ENCODE results near the gene PLA2G4D. TPM values are rescaled to one million over a fixed set of nuclear protein-coding genes. Genes with fewer than 3 reads are reported as not detected.

Gene PLA2G4D
- polyA plus RNA-seq, 1 experiment: not detected

DNA sequence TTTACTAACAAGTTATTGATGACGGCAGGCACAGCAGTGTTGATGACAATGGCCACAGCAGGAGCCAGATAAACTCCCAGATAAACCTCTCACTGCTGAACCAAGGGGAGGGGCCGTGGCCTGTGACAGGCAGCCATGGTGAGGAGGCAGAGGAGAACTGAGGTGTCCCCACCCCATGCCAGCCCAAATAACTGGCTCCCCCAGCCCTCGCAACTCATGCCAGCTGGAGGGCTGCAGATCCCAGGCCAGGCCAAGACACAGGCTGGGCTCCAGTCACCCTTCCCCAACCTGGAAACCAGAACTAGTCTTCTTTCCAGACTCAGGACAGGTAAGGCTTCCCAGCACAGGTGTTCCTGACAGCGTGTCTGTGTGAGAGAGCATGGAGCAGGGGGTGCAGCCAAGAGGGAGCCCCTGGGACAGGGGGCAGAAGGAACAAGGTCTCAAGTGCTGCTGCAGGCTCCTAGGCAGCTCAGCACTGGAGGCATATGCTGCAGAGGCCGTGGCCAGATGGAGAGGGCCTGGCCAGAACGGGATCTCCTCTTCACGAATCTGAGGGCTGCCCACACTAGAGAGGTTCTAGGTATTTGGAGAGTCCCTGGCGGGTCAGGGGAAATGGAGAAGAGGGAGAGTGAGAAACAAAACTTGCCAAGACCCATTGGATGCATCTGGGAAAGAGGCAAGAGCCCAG, 46.2 kb upstream of the PLA2G4D start:
- Histone ChIP-seq H3K9me3 (ENCODE audit: control insufficient read depth, insufficient read depth, low read length) (no peaks in the 10 kb centered on the region), H3K27ac (ENCODE audit: low read depth, low read length) (no peak overlapping the region), H3K27me3 (ENCODE audit: control insufficient read depth, insufficient read depth, low read length) (peaks cover 47% of the 10 kb centered on the region), H3K4me3 (ENCODE audit: low read depth, low read length) (no peak overlapping the region)
- TF ChIP-seq, protein P1, sequence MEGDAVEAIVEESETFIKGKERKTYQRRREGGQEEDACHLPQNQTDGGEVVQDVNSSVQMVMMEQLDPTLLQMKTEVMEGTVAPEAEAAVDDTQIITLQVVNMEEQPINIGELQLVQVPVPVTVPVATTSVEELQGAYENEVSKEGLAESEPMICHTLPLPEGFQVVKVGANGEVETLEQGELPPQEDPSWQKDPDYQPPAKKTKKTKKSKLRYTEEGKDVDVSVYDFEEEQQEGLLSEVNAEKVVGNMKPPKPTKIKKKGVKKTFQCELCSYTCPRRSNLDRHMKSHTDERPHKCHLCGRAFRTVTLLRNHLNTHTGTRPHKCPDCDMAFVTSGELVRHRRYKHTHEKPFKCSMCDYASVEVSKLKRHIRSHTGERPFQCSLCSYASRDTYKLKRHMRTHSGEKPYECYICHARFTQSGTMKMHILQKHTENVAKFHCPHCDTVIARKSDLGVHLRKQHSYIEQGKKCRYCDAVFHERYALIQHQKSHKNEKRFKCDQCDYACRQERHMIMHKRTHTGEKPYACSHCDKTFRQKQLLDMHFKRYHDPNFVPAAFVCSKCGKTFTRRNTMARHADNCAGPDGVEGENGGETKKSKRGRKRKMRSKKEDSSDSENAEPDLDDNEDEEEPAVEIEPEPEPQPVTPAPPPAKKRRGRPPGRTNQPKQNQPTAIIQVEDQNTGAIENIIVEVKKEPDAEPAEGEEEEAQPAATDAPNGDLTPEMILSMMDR (IDR thresholded peaks at IDR 0.05; ENCODE audit: low read depth, low read length): no peak
- no peak for DNase-seq (ENCODE audit: low read depth, low spot score)
- POLR2A ChIA-PET: no interaction called here
- CTCF ChIA-PET: interaction anchor here (1.0 to 3.3 kb wide), 2 partner anchors 22 to 151 kb away, joined by 5 to 36 read pairs; no protein-coding TSS in a partner anchor

DNA sequence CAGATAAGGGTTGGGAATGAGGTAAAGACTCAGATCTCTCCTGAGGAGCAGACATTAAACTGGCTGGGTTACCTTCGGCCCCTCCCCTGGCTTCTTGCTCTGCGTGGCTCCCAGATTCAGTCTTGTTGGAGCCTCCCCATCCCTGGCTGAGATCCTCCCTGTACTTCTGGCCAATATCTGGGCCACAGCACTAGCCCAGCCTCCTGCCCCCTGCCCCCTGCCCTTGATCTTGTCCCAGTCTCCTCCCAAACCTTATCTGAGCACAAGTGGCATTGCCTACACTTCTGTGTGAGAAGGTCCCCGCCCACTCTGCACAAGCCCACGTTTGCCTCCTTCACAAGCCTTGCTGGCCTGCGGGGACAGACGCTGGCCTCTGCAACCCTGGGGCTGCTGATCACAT, 45.2 kb upstream of the PLA2G4D start:
- TF ChIP-seq, protein P1 (IDR thresholded peaks at IDR 0.05; ENCODE audit: low read depth, low read length): no peak
- DNase-seq (ENCODE audit: low read depth, low spot score): no peak
- Histone ChIP-seq H3K9me3 (ENCODE audit: control insufficient read depth, insufficient read depth, low read length) (no peaks in the 10 kb centered on the region), H3K27me3 (ENCODE audit: control insufficient read depth, insufficient read depth, low read length) (peaks cover 41% of the 10 kb centered on the region), H3K27ac (ENCODE audit: low read depth, low read length) (no peak overlapping the region), H3K4me3 (ENCODE audit: low read depth, low read length) (no peak overlapping the region)
- POLR2A ChIA-PET: no interaction called here
- CTCF ChIA-PET: interaction anchor here (1.0 to 3.3 kb wide), 5 partner anchors 17 to 245 kb away, joined by 3 to 36 read pairs (median 6); partner anchors contain the start of gene PLA2G4F

DNA sequence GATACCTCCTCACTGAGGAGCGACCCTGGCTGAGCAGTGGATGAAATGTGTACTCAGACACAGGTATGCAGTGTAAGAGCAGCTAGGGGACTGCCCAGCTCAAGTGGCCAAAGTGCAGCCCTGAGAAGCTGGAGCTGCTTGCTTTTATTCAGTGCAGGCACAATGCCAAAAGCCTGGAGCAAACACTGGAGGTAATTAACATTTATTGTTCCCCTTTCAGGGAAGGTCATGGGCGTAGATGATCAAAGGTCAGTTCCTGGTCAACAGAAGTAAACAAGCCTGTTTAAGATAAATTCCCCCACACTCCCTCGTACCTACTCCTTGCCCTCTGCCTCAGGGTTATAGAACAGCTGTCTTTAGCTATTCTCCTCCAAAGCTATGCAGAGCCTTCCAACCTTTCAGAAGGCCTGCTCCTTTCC, 44.6 kb upstream of the PLA2G4D start:
- H3K27ac ChIP-seq (ENCODE audit: low read depth, low read length): no peak overlapping the region
- no peaks in the 10 kb centered on the region for H3K9me3 ChIP-seq (ENCODE audit: control insufficient read depth, insufficient read depth, low read length)
- no peak for DNase-seq (ENCODE audit: low read depth, low spot score)
- peaks cover 36% of the 10 kb centered on the region for H3K27me3 ChIP-seq (ENCODE audit: control insufficient read depth, insufficient read depth, low read length)
- POLR2A ChIA-PET: no interaction called here
- CTCF ChIA-PET: interaction anchor here (1.1 to 3.3 kb wide), 8 partner anchors 11 to 246 kb away, joined by 3 to 36 read pairs (median 4); partner anchors contain the start of gene PLA2G4F
- H3K4me3 ChIP-seq (ENCODE audit: low read depth, low read length): no peak overlapping the region
- TF ChIP-seq, protein P1 (IDR thresholded peaks at IDR 0.05; ENCODE audit: low read depth, low read length): no peak

DNA sequence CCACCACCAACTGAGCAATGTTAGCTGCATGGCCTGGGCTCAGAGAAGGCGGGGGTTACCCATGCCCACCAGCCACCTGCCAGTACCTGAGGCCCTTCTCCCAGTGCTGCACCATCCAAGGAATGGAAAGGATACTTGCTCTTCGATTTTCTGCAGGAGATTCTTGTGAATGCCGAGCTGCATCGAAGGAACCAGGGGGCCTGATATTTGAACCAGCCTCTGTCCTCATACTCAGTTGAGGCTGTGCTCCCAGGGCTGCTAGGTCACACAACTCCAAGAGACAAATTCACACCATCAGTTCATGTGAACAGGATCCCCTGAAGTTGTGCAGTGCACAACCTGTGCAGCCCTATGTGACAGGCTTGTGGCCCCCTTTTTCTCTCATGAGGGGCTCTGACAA, 44.0 kb upstream of the PLA2G4D start:
- ChIA-PET POLR2A (no interaction called here), CTCF (interaction anchor here (1.1 to 3.3 kb wide), 11 partner anchors 11 to 247 kb away, joined by 3 to 36 read pairs (median 4); partner anchors contain the start of gene PLA2G4F)
- H3K4me3 ChIP-seq (ENCODE audit: low read depth, low read length): no peak overlapping the region
- no peak overlapping the region for H3K27ac ChIP-seq (ENCODE audit: low read depth, low read length)
- H3K9me3 ChIP-seq (ENCODE audit: control insufficient read depth, insufficient read depth, low read length): no peaks in the 10 kb centered on the region
- TF ChIP-seq, protein P1 (IDR thresholded peaks at IDR 0.05; ENCODE audit: low read depth, low read length): no peak
- H3K27me3 ChIP-seq (ENCODE audit: control insufficient read depth, insufficient read depth, low read length): peaks cover 34% of the 10 kb centered on the region
- no peak for DNase-seq (ENCODE audit: low read depth, low spot score)

Measured in AG04450 (cell line).